Breast epithelium (tissue), 4 donors: ENCODE data around the gene LPP. TPM values are rescaled to one million over a fixed set of nuclear protein-coding genes. Genes with fewer than 3 reads are reported as not detected.

Experiments used
- DNase-seq, 2 donors: peaks; one replicate each; pipeline ENCODE4 v3.0.0-alpha.2; 2019; ENCODE audit warnings: low spot score in 2 of 2
- H3K27ac ChIP-seq, 2 donors: fragments of 200-600 bp; sonication (generic) in 1 of 2; one replicate each; pipeline ENCODE4 v1.5.1; 2016 to 2019; ENCODE audit warnings: mild to moderate bottlenecking in 1 of 2
- H3K27me3 ChIP-seq, 2 donors: fragments of 200-600 bp; sonication (generic) in 1 of 2; one replicate each; pipeline versions ENCODE4 v1.5.1 to v1.6.0; 2017 to 2019; ENCODE audit warnings: control low read depth in 1 of 2, mild to moderate bottlenecking in 1 of 2
- H3K36me3 ChIP-seq: fragments of 200-600 bp; one replicate; pipeline ENCODE4 v1.5.1; 2019
- H3K4me1 ChIP-seq, 2 donors: fragments of 200-600 bp; sonication (generic); one replicate each; pipeline ENCODE4 v1.5.1; 2016 to 2019; ENCODE audit warnings: control low read depth in 1 of 2
- H3K4me3 ChIP-seq, 3 donors: fragments of 200-600 bp; sonication (generic); 1 replicate in 2 of 3; 2 replicates in 1 of 3; pipeline ENCODE4 v1.5.1; 2016 to 2019; ENCODE audit warnings: mild to moderate bottlenecking in 3 of 3, moderate library complexity in 2 of 3
- H3K9me3 ChIP-seq, 2 donors: fragments of 200-600 bp; sonication (generic) in 1 of 2; one replicate each; pipeline ENCODE4 v1.5.1; 2016 to 2019; ENCODE audit warnings: control low read depth in 1 of 2
- POLR2A ChIP-seq: fragments of 450-650 bp; IDR thresholded peaks from one replicate; pipeline ENCODE4 v1.6.1; 2016; ENCODE audit warnings: antibody characterized with exemption, mild to moderate bottlenecking, moderate library complexity
- POLR2AphosphoS5 ChIP-seq, 3 donors: sonication (generic); formaldehyde crosslinking; IDR thresholded peaks; one replicate each; pipeline ENCODE4 v1.6.1; 2017; ENCODE audit warnings: antibody characterized with exemption in 3 of 3
- intact Hi-C: fragments of 100-400 bp; cut with DNase I; formaldehyde crosslinking; loops from one replicate; pipeline ENCODE4 v1.15.1; 2023; ENCODE audit warnings: low total_unique reads
- total RNA-seq, 3 donors: library from RNA; depleted of rRNA; stranded (reverse); fragments of >200 nt; gene quantifications; one replicate each; pipeline ENCODE4 v1.1.0, GENCODE V29; 2016
- TF ChIP-seq, protein P1 (sequence below), 3 donors: fragments of 450-650 bp; IDR thresholded peaks; one replicate each; pipeline ENCODE4 v1.5.1; 2016 to 2017; ENCODE audit warnings: antibody characterized with exemption in 3 of 3, mild to moderate bottlenecking in 3 of 3, moderate library complexity in 3 of 3

Gene LPP
- total RNA-seq, 3 donors from 2014 or later = 135 to 183 (median 147) TPM

DNA sequence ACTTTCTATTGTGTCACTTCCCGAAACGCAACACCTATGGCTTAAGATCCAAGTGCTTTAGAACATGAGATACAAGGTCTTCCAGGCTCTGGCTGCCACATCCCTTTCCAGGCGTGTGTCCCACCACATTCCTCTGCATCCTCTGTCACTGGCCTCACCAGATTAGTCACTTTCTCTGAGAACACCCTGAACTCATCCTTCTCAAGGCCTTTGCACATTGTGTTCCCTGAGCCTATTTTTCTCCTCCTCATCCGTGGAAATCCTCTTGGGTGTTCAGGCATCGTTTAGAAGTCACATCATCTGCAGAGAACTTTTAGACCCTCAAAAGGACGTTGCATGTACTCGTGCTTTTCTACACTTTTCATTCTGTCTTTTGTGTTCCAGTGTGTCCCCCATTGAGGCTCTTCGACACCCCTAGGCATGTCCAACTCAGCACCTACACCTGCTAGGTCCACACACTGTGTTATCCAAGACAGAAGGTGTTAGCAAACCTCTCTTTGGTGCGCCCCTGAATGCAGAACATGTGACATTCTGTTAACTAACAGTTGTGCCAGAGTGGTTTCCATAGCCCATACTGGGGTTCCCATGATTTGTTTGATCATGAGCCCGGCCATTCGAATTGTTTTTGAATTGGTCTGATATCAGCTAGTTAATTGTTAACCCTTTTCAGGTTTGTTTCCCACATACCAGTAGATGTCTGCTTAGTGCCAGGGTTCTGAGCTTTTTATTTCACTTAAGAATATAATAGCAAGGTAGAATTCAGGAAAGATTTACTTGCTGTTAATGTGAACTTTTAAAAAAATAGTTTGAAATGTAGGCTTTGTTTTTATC is 67.2 kb downstream of the LPP start:
- peak in 2 of 3 donors; percentile 64 to 70 for TF ChIP-seq POLR2AphosphoS5 (IDR thresholded peaks at IDR 0.05)
- TF ChIP-seq, protein P1, sequence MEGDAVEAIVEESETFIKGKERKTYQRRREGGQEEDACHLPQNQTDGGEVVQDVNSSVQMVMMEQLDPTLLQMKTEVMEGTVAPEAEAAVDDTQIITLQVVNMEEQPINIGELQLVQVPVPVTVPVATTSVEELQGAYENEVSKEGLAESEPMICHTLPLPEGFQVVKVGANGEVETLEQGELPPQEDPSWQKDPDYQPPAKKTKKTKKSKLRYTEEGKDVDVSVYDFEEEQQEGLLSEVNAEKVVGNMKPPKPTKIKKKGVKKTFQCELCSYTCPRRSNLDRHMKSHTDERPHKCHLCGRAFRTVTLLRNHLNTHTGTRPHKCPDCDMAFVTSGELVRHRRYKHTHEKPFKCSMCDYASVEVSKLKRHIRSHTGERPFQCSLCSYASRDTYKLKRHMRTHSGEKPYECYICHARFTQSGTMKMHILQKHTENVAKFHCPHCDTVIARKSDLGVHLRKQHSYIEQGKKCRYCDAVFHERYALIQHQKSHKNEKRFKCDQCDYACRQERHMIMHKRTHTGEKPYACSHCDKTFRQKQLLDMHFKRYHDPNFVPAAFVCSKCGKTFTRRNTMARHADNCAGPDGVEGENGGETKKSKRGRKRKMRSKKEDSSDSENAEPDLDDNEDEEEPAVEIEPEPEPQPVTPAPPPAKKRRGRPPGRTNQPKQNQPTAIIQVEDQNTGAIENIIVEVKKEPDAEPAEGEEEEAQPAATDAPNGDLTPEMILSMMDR (IDR thresholded peaks at IDR 0.05) = no peak
- no peak for TF ChIP-seq POLR2A
- Histone ChIP-seq H3K4me1 (no peaks in the 10 kb centered on the region), H3K27me3 (no peaks in the 10 kb centered on the region), H3K27ac (peak overlapping the region; percentile 59 to 79), H3K4me3 (no peak overlapping the region), H3K36me3 (no peaks in the 10 kb centered on the region), H3K9me3 (no peaks in the 10 kb centered on the region)
- DNase-seq = no peak
- intact Hi-C loops = no loop called here

DNA sequence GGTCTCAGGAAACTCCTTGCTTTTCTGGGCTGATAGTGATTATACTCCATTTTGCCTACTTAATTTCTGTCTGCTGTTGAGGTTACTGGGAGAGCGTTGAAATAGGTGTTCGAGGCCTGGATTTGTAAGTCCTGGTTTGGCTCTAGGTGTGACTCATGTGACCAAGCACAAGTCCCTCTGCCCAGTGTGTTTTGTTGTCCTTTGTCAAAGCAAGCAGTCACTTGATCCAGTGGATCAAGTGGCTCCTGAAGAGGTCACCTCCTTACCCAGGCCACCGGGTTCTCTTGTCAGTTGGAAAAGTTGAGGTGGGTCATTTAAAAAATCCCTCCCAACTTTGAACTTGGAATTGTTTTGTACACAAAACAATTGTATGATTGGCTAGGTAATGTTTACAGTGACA is 70.0 kb downstream of the LPP start:
- Histone ChIP-seq H3K27me3 (no peaks in the 10 kb centered on the region), H3K36me3 (no peaks in the 10 kb centered on the region), H3K9me3 (no peaks in the 10 kb centered on the region), H3K4me1 (no peaks in the 10 kb centered on the region), H3K4me3 (no peak overlapping the region), H3K27ac (peak overlapping the region in 1 of 2 donors; percentile 22)
- intact Hi-C loops = no loop called here
- DNase-seq = no peak
- TF ChIP-seq, protein P1 (IDR thresholded peaks at IDR 0.05) = no peak
- TF ChIP-seq POLR2AphosphoS5 (IDR thresholded peaks at IDR 0.05) (no peak), POLR2A (no peak)

DNA sequence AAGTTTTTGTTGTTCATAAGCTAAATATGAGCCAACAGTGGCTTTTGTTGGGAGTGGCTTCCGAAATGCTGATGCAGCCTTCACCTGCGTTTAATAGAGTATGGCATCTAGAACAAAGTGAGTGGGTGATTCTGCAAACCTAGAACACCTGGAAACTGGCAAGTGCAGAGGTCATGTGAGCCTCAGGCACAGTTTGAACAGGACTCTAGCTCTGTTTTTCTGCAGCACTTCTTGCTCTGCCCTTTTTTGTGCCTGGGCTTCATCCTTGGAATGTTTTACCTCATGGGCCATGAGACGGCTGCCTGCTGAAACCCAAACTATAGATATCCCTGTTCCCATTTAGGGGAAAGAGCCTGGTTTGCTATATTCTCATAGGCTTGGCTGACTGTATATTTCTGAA is 73.5 kb downstream of the LPP start:
- Histone ChIP-seq H3K27ac (no peak overlapping the region), H3K4me1 (no peaks in the 10 kb centered on the region)
- TF ChIP-seq, protein P1 (IDR thresholded peaks at IDR 0.05) = no peak
- TF ChIP-seq POLR2A (no peak), POLR2AphosphoS5 (IDR thresholded peaks at IDR 0.05) (no peak)

DNA sequence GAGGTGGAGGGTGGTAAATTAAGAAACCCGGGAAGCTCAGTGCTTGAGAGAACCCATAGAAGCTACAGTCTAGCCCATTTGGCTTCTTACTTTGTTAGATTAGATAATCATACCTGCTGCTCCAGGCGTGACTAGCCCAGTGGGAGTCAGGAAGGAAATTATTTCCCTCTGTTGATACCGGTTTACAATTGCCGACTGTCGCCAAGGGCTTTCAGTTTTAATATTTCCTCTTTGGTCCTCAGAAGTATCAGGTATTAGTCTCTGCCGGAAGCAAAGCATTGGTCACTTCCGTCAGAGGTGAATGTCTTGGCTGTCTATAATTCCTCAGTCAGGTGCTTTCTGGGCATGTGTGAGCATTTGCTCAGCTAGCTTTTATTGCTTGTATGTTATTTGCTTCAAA is 75.2 kb downstream of the LPP start:
- no peak for DNase-seq
- TF ChIP-seq POLR2A (no peak), POLR2AphosphoS5 (IDR thresholded peaks at IDR 0.05) (no peak)
- TF ChIP-seq, protein P1 (IDR thresholded peaks at IDR 0.05) = no peak
- no peaks in the 10 kb centered on the region for H3K36me3 ChIP-seq
- H3K4me3 ChIP-seq = no peak overlapping the region
- peak overlapping the region in 1 of 2 donors; percentile 38 for H3K27ac ChIP-seq
- H3K27me3 ChIP-seq = no peaks in the 10 kb centered on the region
- H3K4me1 ChIP-seq = no peaks in the 10 kb centered on the region
- intact Hi-C loops = no loop called here
- H3K9me3 ChIP-seq = no peaks in the 10 kb centered on the region

More for the DNA sequence above, 73.5 kb downstream of the LPP start:
- Histone ChIP-seq H3K36me3 (no peaks in the 10 kb centered on the region), H3K9me3 (no peaks in the 10 kb centered on the region), H3K27me3 (no peaks in the 10 kb centered on the region), H3K4me3 (no peak overlapping the region)
- no peak for DNase-seq
- intact Hi-C loops = no loop called here

DNA sequence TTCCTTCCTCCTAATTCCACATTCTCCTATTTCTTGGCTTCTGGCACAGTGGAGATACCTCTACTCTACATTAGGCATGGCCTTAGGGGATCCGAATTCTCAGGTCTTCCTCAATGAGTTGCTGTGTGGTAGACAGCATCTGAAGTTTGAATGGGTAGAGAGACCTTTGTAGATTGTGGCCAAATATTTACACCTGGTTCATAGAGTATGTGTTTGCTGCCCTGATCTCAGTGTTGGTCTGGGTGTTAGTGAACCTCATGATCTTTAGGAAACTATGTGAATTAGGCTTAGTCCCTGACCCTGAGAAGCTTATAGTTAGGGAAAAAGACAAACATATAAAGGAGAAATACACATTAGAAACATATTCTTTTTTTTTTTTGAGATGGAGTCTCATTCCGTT is 75.8 kb downstream of the LPP start:
- DNase-seq = no peak
- Histone ChIP-seq H3K4me1 (no peaks in the 10 kb centered on the region), H3K27ac (peak overlapping the region in 1 of 2 donors; percentile 38), H3K9me3 (no peaks in the 10 kb centered on the region), H3K36me3 (no peaks in the 10 kb centered on the region), H3K27me3 (no peaks in the 10 kb centered on the region), H3K4me3 (no peak overlapping the region)
- no peak for TF ChIP-seq POLR2A
- no peak for TF ChIP-seq POLR2AphosphoS5 (IDR thresholded peaks at IDR 0.05)
- TF ChIP-seq, protein P1 (IDR thresholded peaks at IDR 0.05) = no peak
- intact Hi-C loops = no loop called here
